Middle frontal gyrus (tissue), 1 donor: ENCODE measurements around the gene LGR6.

Experiments
- DNase-seq: peaks from one replicate; pipeline ENCODE4 v3.0.0-alpha.2; 2015; ENCODE audit warnings: low spot score; ENCODE audit errors: extremely low spot score

The LGR6 gene

GRCh38 chr1:202283991-202284390, 90.4 kb downstream of the LGR6 start:
- DNase-seq: no peak

- DNase-seq: no peak
These were observed 92.3 kb downstream of the LGR6 start for GRCh38 chr1:202285908-202286307.

GRCh38 chr1:202286622-202287097, 93.1 kb downstream of the LGR6 start:
- DNase-seq: no peak

- no peak for DNase-seq
These were observed 93.6 kb downstream of the LGR6 start for GRCh38 chr1:202287196-202287595.

GRCh38 chr1:202288177-202288576, 94.6 kb downstream of the LGR6 start:
- DNase-seq: no peak

GRCh38 chr1:202289009-202289408, 95.4 kb downstream of the LGR6 start:
- DNase-seq: no peak

- no peak for DNase-seq
These were observed 97.4 kb downstream of the LGR6 start for GRCh38 chr1:202291001-202291400.

- DNase-seq: no peak
These were observed 98.5 kb downstream of the LGR6 start for GRCh38 chr1:202291961-202292712.

- no peak for DNase-seq
These were observed 99.2 kb downstream of the LGR6 start for GRCh38 chr1:202292773-202293172.

- no peak for DNase-seq
These were observed 100.0 kb downstream of the LGR6 start for GRCh38 chr1:202293569-202293968.

- no peak for DNase-seq
These were observed 108.6 kb downstream of the LGR6 start for GRCh38 chr1:202302166-202302565.

GRCh38 chr1:202304375-202304774, 110.8 kb downstream of the LGR6 start:
- DNase-seq: no peak

- no peak for DNase-seq
These were observed 111.6 kb downstream of the LGR6 start for GRCh38 chr1:202305168-202305567.

- no peak for DNase-seq
These were observed 113.1 kb downstream of the LGR6 start for GRCh38 chr1:202306535-202307345.

- DNase-seq: no peak
These were observed 116.6 kb downstream of the LGR6 start for GRCh38 chr1:202310071-202310725.

GRCh38 chr1:202310746-202311145, 117.1 kb downstream of the LGR6 start:
- DNase-seq: no peak

- DNase-seq: no peak
These were observed 118.5 kb downstream of the LGR6 start for GRCh38 chr1:202311875-202312635.

- DNase-seq: peak; percentile 58
These were observed 122.1 kb downstream of the LGR6 start for GRCh38 chr1:202315576-202316168.

GRCh38 chr1:202316186-202316585, 122.6 kb downstream of the LGR6 start:
- DNase-seq: no peak

GRCh38 chr1:202317941-202318925, 124.6 kb downstream of the LGR6 start:
- no peak for DNase-seq
